Measurements from ENCODE around the gene DDX10.

Gene DDX10

DNA sequence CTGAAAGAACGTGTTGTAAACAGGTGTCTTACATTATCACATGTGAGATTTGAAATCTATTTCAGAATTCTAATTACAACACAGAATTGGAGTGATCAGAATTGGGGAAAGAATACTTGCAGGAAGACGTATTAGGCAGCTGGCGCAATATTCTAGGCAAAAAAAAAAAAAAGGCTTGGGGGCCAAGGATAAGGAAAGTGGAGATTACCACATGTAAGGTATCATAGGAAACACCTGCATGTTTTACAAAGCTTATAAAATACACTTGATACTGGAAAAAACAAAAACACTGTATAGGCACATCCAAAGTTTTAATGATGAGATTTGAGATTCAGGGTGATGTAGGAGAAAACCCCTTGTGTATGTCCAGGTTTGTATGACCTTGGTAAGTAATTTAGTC, 245.1 kb downstream of the DDX10 start:
- no peak for DNase-seq (ENCODE audit: low read depth)

DNA sequence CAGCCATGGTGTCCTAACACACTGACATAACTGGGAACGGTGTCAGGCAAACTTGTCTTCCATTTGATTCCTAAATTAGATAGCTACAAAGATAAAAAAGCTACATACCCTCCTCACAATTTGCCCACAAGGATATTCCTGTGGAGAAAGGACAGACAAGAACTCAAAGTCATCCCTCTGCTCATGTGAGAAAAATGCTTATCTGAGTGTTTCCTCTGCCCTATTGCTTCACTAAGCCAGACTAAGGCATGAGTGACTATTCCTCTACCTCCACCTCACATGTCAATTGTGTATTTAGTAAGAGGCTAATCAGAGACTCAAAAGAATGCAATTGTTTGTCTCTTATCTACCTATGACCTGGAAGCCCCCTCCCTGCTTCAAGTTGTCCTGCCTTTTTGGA, 247.7 kb downstream of the DDX10 start:
- no peak for DNase-seq (ENCODE audit: low read depth)

GRCh38 chr11:108913204-108913603, 248.3 kb downstream of the DDX10 start:
- no peak for DNase-seq (ENCODE audit: low read depth)

GRCh38 chr11:108914211-108914610, 249.3 kb downstream of the DDX10 start:
- no peak for DNase-seq (ENCODE audit: low read depth)

DNA sequence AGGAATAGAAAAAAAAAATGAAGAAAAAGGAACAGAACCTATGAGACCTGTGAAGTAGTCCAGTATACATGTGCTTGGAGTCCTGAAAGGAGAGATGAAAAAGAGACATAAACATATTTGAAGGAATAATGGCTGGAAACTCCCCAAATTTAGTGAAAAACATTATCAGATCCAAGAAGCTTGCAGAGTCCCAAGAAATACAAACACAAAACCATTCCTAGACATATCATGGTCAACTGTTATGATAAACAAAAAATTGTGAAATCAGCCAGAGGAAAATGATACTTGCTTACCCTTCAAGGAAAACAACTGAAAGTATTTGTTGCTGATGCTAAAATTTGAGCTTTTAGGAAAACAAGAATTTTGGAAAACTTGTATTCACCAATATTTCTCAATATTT, 250.1 kb downstream of the DDX10 start:
- no peak for DNase-seq (ENCODE audit: low read depth)

DNA sequence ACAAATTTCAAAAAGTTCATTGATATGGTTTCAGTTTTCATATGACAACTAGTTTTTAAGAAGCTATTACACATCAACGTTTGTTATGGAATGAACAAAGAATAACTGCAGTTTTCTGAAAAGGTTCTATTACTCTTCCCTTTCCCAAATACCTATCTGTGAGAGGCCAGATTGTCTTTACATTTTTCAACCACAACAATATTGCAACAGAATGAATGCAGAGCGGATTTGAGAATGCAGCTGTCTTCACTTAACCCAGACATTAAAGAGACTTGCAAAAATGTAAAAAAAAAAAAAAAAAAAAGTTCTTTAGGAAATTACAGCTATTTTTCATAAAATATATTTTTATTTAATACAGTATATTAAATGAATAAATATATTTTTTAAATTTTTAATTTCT, 250.8 kb downstream of the DDX10 start:
- DNase-seq (ENCODE audit: low read depth), result no peak

DNA sequence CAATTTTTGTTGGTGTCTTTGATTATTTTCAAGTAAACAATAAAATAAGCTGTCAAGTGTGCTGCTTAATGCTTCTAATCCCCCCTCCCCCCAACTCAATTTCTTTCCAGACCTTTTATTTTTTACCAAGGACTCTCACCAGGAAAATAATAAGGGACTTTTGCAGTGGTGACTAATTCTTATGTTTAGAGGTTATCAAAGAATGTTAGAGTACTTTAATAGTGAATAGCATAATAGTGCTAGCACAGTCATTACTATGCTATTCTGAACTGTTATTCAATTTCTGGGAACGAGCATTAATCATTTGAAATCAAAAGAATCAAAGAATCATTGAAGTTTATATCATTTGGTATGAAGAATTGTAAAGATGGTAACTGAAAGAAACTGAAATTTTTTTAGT, 251.4 kb downstream of the DDX10 start:
- DNase-seq (ENCODE audit: low read depth), result no peak

- DNase-seq (ENCODE audit: low read depth), result no peak
Measured at GRCh38 chr11:108916935-108917334, 252.1 kb downstream of the DDX10 start.

DNA sequence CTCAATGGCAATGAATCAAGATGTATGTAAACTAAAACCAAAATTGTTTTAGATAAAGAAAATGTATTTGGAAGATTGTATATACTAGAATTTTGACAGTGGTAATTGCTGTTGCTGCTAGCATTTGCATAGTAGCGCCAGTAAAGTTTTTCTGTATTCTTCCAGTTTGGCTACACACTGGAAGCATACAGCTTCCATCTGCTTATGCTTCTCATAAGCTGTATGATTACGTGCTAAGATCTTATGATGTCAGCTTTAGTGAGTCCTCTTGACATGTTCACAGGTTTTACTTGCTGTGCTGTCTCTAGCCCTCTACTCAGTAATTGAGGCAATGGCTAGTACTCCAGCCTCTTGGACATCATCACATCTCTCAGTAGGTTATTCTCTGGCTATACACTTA, 256.3 kb downstream of the DDX10 start:
- DNase-seq (ENCODE audit: low read depth), result no peak

DNA sequence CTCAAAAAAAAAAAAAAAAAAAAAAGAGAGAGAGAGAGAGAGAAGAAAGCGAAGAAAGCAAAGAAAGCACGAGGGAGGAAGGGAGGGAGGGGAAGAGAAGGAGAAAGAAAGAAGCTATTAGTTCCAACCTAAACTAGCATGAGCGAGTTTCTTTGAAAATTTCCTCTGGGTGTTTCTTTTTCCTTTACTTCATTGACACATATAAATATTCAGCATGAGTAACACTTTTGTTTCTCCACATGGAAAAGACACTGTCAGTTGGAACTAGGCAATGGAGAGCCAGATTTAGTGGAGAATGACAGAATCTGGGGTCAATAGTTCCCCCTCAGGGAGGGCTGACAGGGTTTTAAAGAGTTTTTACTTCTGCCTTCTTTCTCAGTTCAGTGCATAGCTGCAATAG, 257.4 kb downstream of the DDX10 start:
- no peak for DNase-seq (ENCODE audit: low read depth)

GRCh38 chr11:108923413-108923812, 258.5 kb downstream of the DDX10 start:
- no peak for DNase-seq (ENCODE audit: low read depth)

GRCh38 chr11:108926171-108926840, 261.4 kb downstream of the DDX10 start:
- DNase-seq (ENCODE audit: low read depth), result no peak

DNA sequence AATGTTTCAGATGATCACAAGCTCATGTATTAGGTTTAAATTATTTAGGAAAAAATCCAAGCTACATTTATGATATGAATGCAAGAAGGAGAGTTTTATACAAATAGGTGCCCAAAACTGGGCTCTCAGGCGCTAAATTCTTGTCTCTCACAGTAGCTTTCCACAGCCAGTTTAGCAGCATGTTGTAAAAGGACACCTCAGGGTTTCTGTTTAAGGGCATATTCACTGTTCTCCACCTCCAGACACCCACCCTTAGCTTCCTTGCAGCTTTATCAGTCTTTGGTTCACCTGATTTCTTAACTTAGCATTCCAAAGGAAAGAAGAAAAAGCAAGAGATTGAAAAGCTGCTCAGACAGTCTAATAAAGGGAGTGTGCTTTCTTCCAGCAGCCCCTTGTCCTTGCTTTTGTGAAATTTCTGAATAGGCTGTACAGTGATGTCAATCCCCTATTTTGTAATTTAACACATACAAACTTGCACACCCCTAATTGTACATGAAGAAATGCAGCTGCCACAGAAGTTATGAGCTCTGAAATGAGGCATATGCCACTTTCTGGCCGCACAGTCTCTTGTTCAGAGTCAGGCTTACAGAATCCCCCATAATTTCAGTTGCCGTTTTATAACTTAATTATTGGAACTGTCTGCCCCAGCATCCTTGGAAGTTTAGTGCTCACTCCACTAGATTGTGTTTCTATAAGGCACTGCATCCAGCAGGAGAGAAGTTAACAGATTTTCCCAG, 262.1 kb downstream of the DDX10 start:
- DNase-seq (ENCODE audit: low read depth), result no peak

- DNase-seq (ENCODE audit: low read depth), result no peak
Measured at GRCh38 chr11:108927791-108928545, 263.1 kb downstream of the DDX10 start.

DNA sequence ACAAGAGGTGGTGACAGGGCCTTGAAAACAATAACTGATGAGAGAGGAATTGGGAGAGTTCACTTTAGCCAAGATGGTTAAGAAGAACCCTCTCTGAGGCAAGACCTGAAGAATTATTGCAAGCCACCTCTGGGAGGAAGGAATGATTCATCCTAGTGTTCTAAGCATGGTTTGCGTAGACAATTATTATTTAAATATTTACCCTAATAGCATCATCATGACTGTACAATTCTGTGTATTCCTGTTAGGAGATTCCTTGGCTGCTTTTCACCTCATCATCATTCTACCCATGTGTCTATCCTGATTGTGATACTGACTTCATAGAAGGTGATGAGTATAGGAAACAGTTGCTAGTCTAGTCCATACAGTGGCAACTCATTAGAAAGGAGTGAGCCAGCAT, 264.4 kb downstream of the DDX10 start:
- DNase-seq (ENCODE audit: low read depth), result no peak

DNA sequence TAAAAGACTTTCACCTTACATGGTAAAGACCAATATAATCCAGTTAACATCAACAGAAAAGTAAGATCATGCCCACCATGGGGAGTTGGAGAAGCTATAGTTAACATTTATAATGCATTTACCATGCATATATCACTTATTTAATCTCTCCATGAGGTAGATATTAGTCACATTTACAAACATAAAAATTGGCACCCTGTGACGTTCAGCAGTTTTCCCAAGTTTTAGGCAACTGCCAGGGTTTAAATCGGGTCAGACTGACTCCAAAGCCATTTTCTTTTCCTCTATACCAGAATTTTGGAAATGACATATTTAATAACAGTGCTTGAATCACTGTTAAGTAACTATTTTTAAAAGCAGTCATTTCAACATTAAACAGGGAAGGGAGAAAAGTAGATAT, 266.3 kb downstream of the DDX10 start:
- no peak for DNase-seq (ENCODE audit: low read depth)

DNA sequence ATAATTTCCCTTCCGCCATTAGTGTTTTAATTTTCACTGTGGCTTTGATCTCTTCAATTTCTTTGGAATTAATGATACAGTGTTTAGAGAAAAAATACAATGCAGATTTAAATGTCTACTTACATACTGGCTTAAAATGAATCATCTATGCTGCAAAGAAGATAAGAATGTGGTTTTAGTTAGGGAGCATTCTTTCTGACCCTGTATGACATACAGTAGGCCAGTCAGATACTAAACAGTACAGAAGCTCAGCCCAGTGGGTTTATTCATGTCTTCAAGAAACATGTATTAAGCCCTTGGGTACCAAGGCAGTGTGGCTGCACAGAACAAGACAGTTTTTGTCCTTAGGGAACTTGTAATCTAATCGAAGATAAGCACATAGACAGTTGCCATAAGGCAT, 268.8 kb downstream of the DDX10 start:
- DNase-seq (ENCODE audit: low read depth), result no peak

DNA sequence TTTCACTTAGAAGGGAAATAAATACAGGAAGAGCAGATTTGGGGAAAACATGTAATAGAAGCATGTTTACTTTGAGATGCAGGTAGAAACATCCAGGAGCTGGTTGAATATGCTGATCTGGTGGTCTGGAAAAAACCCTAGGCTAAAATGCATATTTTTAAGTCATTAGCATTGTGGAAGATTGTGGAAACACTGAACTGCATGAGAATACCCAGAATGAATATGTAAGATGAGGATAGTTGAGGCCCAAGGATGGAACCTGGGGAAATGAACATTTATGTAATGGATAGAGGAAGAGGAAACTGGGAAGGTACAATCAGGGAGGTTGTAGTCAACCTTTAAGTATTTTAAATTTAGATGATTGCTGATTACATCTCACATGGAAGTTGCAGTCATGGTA, 269.4 kb downstream of the DDX10 start:
- no peak for DNase-seq (ENCODE audit: low read depth)

- no peak for DNase-seq (ENCODE audit: low read depth)
Measured at GRCh38 chr11:108934696-108935095, 269.8 kb downstream of the DDX10 start.

GRCh38 chr11:108937746-108938145, 272.9 kb downstream of the DDX10 start:
- no peak for DNase-seq (ENCODE audit: low read depth)

- no peak for DNase-seq (ENCODE audit: low read depth)
Measured at GRCh38 chr11:108938604-108939003, 273.7 kb downstream of the DDX10 start.

DNA sequence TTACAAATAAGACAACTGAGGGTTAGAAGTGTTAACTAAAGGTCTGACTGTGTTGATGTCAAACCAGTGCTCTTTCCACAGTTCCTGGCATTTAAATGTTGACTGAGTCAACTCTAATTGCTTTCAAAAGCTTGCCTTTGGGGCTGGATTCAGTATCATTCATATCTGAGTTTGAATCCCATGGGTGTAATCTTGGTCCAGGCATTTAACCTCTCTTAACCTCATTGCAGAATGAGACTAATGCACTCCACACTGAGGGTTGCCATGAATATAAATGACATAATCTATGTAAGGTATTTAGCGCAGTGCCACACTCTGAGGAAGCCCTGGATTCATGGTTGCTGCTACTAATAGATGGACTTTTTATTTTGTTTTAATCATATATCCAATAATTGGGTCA, 274.3 kb downstream of the DDX10 start:
- no peak for DNase-seq (ENCODE audit: low read depth)

DNA sequence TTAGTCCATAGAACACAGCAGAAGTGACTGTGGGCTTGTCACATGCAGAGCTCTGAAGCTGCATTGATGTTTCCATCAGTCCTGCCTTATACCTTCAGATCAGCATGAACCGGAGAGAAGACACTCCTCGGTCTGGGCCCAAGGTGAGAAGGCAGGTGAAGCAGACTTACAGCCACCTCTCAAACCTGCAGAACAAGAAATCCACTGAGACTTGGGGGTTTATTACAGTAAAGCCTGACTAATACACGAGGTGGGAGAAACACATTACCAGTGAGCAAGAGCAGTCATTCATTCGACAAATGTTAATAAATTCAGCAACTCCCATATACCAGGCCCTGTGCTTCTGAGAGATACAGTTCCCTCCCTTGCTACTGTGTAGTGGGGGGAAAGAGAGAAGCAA, 279.0 kb downstream of the DDX10 start:
- DNase-seq (ENCODE audit: low read depth), result no peak
